AG10803 (cell line): ENCODE results near the gene RNF213.

Experiments
- DNase-seq: peaks from one replicate; pipeline ENCODE4 v3.0.0; 2010; ENCODE audit warnings: low read depth
- H3K4me3 ChIP-seq: 2 replicates; pipeline ENCODE4 v1.5.1; 2011; ENCODE audit warnings: mild to moderate bottlenecking, low read length, control low read depth
- CTCF ChIP-seq: conservative IDR thresholded peaks from 2 replicates; pipeline ENCODE4 v1.5.1; 2011; ENCODE audit warnings: mild to moderate bottlenecking, low read length, control low read depth, inconsistent platforms

Gene RNF213

DNA sequence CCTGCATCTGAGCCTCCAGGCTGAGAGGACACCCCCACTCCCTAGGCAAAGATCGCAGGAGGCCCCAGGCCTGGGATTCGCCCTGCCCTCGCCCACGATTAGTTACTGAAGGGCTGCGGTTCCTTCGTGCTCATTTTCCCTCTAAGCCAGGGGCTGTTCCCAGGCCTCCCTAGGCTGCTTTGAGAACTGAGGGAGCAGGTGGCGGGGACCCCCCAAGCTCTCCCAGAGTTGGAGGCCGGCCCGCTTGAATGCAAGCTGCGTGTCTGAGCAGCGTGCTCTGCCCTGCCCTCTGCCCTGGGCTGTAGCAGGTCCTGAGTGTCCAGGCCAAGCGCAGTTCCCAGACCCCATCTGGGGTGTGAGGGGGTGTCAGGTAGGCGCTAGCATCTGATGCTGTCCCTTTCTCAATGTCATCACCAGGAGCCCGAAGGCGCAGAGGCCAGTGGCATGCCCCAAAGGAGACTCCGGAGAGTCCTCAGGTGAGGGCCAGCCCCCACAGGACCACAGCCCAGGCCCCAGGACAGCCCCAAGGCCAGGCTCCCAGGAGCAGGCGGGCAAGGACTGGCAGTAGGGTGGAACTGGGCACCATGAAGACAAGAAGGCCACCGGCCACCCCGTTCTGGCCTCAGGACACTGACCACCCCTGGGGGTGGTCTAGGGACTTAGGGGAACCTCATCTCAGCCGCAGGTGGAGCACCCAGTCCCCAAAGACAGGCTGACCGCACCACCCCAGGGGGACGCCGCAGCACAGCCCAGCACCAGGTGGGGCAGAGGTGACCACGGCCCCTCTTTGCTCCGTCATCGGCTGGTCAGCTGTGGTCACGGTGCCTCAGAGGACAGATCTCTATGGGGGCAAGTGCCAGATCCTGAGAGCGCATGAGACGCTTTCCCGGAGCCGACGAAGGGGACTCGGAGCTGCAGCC, 169.0 kb downstream of the RNF213 start:
- no peak for DNase-seq
- TF ChIP-seq CTCF, result no peak
- H3K4me3 ChIP-seq, result no peak overlapping the region

- no peak for DNase-seq
- no peak for TF ChIP-seq CTCF
- no peak overlapping the region for H3K4me3 ChIP-seq
These were observed 170.0 kb downstream of the RNF213 start for GRCh38 chr17:80430446-80431245.

- DNase-seq, result no peak
- no peak for TF ChIP-seq CTCF
- no peak overlapping the region for H3K4me3 ChIP-seq
These were observed 170.9 kb downstream of the RNF213 start for GRCh38 chr17:80431246-80432195.

DNA sequence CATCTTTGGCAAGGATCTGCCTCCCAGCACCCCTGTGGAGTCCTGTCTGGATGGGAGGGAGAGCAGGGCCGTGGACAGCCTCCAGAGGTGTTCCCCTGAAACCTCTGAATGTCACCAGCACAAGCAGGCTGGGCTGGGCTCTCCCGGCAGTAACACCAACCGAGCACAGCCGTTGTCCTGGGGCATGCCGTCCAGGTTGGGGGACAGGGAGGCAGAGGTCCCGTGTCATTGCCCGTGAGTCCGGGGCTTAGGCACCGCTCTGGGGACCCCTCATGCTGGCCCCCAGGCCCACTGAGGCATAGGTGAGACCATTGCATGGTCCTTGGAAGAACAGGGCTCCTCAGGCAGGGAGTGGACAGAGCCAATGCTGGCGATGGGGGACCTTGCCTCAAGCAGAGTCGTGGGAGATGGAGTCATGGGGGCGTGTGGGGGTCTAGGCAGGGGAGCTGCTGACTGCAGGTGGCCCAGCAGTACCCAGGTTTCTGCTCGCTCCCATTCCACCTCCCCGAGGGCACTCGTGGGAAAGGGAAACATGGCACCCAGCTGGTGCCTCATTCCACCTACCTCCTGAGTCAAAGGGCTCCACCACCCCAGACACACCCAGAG, 171.8 kb downstream of the RNF213 start:
- no peak for TF ChIP-seq CTCF
- no peak for DNase-seq
- H3K4me3 ChIP-seq, result no peak overlapping the region

DNA sequence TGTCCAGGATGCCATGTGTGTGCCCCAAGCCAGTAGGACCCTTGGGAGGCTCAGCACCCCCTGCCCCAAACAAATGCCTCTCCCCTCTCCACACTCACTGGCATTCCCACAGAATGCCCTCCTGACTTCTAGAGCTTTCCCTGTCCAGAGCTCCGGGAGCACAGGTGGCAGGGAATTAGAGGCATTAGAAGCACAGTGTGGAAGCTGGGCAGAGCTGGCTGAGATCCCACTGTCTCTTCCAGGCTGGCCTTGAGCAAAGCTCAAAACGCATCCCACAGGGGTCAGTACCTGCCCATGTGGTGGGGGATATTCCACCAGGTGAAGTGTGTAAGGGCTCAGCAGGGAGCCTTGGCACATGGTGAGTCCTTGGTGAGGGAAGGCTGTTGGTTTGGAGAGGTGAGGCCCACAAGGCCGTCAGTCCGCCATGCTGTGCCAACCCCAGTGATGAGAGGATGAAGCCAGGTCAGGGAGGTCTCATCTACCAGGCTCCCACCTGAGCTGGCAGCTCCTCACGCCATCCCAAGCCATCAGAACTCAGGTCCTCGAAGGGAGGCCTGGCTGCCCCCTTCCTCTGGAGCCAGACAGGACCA, 172.4 kb downstream of the RNF213 start:
- no peak for TF ChIP-seq CTCF
- no peak for DNase-seq
- no peak overlapping the region for H3K4me3 ChIP-seq

- no peak overlapping the region for H3K4me3 ChIP-seq
- DNase-seq, result no peak
- TF ChIP-seq CTCF, result no peak
These were observed 173.4 kb downstream of the RNF213 start for GRCh38 chr17:80433916-80434666.
